ENCODE data around the gene ALPL.

DNA sequence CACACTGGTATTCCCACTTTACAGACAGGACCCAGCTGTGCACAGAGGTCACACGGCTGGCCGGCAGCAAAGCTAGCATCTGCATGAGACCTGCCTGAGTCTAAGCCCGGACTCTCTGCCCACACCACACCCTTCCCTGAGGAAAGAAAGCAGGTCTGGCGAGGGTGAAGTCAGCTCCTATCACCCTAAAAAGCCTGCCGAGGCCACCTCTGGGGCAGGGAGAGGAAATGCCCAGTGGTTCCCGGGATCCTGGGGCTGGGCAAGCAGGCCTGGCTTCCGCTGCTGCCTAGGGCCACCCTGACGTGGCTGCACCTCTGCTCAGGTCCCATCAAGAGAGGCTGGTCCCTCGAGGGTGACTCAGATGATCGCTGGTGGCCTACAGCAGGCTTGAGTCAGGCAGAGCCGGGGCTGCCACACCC is 117.7 kb downstream of the ALPL start:
- no peak for TF ChIP-seq POLR2A (IDR thresholded peaks at IDR 0.05)
- TF ChIP-seq, protein P1, sequence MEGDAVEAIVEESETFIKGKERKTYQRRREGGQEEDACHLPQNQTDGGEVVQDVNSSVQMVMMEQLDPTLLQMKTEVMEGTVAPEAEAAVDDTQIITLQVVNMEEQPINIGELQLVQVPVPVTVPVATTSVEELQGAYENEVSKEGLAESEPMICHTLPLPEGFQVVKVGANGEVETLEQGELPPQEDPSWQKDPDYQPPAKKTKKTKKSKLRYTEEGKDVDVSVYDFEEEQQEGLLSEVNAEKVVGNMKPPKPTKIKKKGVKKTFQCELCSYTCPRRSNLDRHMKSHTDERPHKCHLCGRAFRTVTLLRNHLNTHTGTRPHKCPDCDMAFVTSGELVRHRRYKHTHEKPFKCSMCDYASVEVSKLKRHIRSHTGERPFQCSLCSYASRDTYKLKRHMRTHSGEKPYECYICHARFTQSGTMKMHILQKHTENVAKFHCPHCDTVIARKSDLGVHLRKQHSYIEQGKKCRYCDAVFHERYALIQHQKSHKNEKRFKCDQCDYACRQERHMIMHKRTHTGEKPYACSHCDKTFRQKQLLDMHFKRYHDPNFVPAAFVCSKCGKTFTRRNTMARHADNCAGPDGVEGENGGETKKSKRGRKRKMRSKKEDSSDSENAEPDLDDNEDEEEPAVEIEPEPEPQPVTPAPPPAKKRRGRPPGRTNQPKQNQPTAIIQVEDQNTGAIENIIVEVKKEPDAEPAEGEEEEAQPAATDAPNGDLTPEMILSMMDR (IDR thresholded peaks at IDR 0.05) = no peak
